ENCODE results near the gene CNTNAP2.

The CNTNAP2 gene

DNA sequence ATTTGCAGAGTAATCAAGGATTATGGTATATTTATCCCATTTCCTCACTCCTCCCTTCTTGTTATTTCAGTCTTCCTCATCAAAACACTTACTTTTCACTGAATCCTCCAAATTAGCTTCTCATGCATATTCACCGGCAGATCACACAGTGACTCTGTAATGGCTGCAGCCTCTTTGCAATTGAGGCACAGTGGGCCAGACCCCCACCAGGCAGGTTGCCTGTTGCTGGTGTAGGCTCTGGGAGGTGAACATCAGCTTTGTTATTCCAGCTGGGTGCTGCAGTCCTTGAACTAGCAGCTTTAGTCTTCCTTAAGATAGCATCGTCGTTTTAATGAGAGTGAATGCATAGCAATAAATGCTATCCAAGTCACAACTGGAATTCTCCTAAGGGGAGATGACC, 449.3 kb downstream of the CNTNAP2 start:
- DNase-seq (ENCODE audit: low read depth in 2 of 2) = no peak

DNA sequence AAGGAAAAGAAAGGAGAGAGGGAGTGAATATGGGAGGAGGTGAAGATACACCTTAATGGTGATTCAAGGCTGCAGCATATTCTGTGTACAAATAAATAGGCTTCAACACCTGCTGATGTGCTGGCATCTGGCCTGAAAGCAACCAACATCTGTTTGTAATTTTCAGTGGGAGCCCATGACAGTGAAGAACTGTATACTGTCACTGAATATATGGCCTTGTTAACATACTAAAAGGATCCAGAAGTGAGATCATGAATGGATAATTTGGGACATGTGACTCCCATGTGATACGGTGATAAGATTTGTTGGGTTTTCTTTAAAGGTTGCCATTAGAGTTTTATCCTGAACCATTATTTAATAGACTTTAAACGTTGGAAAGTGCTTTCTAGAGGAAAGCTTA, 459.3 kb downstream of the CNTNAP2 start:
- DNase-seq (ENCODE audit: low read depth in 2 of 2) = no peak

DNA sequence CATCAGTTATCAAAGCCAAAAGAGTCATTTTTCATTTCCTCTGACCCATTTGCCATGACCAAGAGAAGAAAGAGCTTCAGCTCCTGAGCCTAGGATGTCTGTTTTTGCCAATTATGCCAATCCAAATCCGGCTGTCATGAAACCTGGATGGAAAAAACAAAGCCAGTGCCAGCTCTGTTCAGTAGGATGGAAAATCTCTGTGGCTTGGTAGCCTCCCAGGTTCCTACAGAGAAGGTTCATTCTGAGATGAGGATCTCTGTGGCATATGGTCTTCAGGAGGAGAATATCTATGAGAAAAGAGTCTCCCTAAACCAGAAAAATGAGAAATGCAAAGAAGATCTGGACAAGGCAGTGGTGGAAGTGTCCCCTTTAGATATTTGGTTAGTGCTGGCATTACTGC, 475.4 kb downstream of the CNTNAP2 start:
- no peak for DNase-seq (ENCODE audit: low read depth in 2 of 2)

DNA sequence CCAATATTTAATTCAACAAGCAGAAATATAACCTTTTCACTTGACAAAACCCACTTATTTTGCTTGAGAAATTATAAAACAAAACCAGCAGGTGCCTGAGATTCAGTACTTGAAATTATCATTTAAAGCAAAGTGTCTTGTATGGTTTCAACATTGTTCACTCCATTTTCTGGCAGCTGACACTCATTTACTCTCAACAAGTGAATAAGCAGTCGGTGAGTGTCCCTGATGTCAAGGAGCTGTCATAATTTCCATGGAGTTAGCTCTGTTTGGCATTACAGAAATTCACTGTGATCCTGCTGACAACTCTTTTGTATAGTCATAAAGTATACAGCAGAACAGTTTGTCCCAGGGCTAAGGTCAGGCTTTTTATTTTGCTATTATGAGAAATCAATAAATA, 490.0 kb downstream of the CNTNAP2 start:
- no peak for DNase-seq (ENCODE audit: low read depth in 2 of 2)

DNA sequence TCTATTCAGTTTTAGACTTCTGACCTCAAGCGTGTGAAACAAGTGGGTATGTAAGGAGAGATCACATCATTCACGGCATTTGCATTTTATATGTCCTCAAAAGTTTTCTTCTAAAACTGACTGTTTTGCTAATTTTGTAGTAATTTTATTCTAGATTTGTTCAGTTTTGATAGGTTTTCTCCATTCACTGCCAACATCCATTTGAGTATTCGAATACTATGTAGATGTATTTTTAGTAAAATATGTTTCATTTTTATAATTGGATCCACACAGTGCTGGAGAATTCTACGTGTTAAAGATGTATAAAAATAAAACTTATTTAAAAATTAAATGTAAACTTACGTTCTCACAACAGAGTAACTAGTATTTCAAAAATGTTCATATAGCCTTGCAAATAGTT, 503.0 kb downstream of the CNTNAP2 start:
- DNase-seq (ENCODE audit: low read depth in 2 of 2) = no peak

DNA sequence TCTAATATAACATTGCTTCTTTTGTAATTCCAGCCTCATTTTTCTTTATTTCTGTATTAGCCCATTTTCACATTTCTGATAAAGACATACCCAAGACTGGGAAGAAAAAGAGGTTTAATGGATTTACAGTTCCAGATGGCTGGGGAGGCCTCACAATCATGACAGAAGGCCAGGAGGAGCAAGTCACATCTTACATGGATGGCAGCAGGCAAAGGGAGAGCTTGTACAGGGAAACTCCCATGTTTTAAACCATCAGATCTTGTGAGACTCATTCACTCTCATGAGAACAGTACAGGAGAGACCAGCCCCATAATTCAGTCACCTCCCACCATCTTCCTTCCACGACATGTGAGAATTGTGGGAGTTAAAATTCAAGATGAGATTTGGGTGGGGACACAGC, 510.3 kb downstream of the CNTNAP2 start:
- no peak for DNase-seq (ENCODE audit: low read depth in 2 of 2)

DNA sequence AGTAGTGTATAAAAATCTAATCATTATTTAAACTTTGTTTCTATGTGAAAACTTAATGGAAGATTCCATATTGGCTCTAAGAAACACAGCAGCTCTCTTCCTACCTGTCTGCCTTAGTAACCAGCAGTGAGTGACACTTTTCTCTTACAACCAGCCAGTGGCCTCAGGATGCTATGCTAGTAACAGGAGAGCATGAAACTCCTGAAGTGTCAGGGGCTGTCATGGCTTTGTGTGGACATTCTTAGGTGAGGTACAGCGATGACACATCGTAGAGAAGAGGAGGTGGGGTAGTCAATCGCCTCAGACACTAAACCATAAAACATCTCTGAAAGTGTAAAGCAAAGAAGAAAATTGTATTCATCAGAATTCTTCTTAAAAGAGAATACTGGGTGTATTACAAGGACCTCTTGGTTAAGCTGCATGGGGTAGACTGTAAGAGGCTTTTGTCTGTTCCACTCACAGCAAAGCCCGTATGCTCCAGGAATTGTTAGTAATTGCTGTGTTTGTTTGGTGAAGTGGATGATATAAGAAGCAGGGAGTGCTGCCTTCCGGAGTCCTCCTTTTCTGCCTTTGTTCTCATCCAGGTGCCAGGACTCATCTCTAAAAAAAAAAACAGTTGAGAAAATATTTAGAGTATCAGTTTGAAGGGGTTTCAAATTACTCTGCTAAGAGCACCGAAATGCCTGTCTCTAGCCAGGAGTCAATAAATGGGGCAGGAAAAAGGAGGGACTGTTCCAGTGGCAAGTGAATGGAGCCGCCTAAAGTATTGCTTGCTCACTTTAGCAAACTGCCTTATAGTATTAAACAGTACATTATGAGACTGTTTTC, 518.8 kb downstream of the CNTNAP2 start:
- no peak for DNase-seq (ENCODE audit: low read depth in 2 of 2)

DNA sequence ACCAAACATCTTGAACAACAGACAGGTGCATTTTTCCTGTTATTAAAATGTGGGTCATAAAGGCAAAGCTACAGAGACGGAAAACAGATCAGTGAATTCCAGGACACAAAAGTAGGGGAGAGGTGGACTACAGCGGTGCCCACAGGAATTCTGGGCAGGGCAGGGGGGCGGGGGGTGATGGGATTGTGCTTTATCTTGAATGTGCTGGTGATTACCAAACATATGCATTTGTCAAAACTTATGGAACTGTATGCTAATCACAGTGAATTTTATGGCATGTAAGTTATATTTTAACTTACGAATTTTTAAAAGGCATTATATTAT, 519.4 kb downstream of the CNTNAP2 start:
- no peak for DNase-seq (ENCODE audit: low read depth in 2 of 2)

DNA sequence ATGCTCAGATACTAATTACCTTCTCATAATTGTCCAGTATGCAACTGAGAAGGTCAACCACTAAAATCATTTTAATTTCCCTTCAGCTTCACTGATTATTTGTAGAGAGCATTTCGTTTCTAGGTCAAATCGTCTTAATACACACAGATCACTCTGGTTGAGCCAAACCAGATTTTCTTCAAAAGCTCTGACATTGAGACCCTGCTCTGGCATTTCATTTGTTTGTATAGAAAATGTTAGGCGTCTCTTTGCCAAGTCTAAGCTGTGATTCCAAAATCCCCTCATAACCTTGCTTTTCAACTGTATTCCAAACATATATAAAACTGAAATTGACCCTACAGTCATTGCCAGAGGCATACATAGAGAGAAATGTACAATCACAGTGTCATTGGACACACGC, 520.0 kb downstream of the CNTNAP2 start:
- DNase-seq (ENCODE audit: low read depth in 2 of 2) = no peak

DNA sequence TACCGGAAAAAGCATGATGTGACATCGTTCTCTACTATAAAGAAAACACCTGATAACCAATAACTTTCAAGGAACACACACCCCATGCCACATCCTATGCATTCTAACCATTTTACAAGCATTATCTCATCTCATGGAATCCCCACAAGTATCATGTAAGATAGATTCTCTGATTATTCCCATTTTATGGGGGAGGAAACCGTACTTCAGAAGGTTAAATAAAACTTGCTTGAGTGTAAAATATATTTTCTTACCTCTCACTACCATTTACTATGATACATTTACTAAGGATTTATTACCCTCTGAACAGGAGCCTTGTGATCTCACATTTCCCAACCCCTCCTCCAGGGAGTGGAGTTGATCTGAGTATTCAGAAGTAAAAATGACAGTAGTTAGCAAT, 522.7 kb downstream of the CNTNAP2 start:
- DNase-seq (ENCODE audit: low read depth in 2 of 2) = no peak

DNA sequence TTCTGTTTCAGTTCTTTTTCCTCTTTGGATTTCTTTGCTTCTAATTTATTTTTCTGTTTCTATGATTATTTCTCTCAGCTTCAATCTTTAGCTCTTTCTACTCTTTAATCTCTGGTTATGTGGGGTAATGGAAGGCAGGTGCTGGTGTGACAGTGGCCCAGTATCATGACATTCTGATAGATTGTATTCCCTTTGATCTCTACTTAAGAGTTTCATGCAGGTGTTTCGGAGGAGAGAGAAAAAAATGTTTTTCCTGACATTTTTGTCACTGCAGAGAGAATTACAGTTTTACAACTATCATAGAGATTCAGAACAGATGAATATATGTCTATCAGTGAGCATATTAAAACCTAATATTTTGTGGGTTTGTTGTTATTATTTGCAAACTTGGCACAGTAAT, 524.9 kb downstream of the CNTNAP2 start:
- no peak for DNase-seq (ENCODE audit: low read depth in 2 of 2)

DNA sequence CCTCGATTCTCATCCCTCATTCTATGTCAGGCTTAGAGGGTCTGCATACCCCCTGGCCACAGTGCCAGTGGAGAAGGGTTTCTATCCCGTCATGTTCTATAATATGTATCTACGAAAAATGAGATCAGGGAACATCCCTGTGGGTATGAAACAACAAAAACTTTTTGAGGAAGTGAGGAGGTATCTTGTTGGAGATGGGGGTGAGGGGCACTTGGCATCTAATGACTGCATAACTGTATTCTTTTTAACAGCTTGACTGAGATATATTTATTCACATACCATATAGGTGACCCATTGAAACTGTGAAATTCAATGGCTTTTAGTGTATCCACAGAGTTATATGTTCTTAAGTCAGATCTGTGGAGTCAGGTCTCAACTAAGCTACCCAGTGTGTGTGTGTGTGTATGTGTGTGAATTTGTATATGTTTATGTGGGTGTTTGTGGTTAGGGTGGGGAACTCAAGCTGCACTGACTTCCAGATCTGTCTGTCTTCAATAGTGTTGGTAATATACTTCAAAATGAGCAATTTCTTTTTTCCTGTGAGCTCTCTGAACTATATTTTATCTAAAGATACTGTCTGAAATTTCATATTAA, 528.9 kb downstream of the CNTNAP2 start:
- no peak for DNase-seq (ENCODE audit: low read depth in 2 of 2)

DNA sequence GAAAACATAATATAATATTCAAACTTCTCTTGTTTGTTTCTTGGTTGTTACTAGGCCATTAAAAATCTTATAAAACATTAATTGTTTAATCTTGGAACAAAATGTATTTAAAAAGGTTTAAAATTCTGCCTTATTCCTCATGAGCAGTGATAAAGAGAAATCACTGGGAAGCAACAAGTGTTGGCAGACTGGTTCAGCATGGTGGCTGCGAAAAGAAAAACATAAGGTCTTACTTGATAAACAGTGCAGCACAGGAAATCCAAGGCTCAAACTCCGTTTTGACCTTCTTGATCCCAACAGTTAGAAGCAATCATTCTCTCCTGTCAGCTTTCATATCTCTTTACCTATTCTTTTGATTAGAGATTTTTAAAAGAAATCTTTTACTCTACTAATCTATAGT, 530.8 kb downstream of the CNTNAP2 start:
- no peak for DNase-seq (ENCODE audit: low read depth in 2 of 2)

DNA sequence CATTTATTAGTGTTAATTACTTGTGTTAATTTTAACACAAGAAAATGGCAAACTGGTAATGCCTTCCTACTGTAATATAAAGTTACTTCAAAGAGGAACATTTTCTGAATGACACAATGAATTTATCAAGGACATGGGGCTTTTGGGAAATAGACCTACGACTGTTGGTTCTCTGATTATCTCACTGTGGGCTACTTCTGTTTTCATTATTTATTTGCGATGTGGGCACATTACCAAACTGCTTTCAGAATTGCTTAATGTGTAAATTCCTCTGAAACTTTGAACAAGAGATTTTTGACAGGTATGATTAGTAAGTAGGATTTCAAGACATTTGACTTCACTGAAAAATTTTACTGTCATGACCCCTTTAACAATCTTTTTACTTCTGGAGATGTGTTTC, 535.6 kb downstream of the CNTNAP2 start:
- no peak for DNase-seq (ENCODE audit: low read depth in 2 of 2)

DNA sequence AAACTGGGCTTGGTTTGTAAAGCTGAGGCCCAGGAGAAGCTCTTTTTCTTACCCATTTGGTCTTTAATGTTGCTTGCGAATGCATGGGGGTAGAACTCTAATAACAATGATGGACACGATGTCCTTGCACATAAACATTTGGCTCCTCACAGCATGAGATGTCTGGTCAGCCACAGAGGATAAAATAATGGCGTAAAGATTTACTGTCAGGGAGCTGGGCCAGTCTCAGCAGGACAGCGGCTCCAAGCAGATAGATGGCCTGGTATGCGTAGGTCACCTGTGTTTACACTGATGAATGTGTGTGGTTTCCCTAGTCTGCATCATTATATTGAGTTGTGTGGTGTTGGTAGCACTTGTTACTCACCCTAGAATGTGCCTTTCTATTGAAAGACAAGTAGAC, 537.4 kb downstream of the CNTNAP2 start:
- DNase-seq (ENCODE audit: low read depth in 2 of 2) = no peak

DNA sequence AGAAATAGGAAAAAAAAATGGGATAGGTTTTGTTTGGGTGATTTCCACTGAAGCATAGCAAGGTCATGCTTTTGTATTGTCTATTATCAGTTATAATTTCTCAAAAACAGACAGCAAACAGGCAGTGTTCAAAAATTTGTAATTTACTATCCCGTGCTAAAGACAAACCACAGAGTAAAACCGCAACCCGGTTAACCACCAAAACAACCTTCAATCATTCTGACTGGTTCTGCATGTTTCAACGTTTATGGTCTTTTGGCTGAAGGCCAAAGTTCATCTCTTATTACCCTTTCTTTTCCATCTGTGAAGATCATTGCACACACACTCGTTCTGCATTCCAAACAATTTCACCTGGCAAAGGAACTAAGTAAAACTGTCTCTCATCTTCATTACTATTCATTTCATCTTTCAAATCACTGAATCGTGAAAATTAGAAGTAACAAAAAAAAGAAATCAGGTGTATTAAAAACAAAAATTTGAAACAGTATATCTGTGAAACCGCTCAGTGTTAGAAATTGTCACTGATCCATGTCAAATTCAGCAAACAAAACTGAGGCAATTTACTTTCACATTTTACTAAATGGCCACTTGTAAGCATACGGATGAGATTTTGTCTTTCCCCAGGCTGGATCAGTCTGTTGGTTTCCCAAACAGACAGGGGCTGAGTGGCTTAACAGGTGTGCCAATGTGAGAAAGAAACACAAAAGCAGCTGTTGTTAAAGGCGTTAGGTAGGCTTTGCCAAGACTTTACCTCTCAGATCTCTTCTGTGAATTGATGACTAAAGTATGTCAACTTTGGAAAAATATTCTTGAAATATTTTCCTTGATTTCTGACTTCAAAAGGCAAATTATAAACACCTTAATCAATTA, 539.6 kb downstream of the CNTNAP2 start:
- no peak for DNase-seq (ENCODE audit: low read depth in 2 of 2)

DNA sequence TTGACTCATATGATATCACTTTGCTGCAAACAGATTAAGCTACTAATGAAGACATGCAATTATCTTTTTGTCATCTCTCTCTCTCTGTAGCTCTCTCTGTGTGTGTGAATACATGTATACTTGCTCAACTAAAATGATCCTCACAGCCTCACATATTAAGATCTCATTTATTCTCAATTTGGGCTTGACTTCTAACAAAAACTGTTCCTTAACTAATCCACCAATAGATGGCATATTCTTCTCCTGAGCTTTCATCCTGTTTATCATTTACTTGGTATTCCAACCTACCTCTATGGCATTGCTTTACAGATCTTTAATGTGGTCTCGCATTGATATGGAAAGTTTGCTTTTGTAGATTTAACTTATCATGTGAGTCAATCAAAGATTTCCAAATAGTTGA, 540.4 kb downstream of the CNTNAP2 start:
- DNase-seq (ENCODE audit: low read depth in 2 of 2) = no peak

DNA sequence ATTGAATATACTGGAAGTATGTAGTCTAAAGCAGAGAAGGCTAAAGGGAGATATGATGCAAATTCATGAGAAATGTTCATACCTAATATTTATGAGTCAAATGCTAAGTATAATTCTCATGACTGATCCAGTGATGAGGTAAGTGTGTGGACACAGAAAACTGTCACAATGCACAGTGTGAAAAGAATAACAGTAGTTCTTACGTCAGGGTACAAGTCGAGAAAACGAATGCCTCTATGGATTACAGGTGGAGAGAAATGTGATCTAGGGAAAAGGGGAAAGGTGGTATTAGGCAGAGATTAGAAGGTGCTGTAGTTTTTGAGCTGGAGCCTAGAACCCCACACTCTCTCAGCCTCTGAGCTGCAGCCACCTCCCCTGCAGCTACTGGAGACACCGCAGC, 542.0 kb downstream of the CNTNAP2 start:
- DNase-seq (ENCODE audit: low read depth in 2 of 2) = no peak

DNA sequence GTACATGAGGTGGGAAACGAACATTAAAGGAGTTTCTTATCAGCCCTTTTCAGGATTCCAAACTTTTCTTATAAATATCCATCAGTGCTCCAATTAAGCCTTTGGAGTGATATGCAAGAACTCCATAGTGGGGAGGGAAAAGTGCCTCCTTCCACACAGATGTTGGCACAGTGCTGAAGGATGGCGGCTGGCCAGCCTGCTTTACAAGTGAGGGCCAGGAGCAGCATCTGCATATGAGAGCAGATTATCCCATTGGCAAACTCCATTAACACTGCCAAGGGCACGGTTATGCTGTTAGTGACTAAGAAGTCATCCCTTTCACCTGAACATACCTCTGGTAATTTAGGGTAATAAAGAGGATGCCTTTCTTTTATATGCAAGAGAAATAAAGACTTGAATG, 543.1 kb downstream of the CNTNAP2 start:
- no peak for DNase-seq (ENCODE audit: low read depth in 2 of 2)

DNA sequence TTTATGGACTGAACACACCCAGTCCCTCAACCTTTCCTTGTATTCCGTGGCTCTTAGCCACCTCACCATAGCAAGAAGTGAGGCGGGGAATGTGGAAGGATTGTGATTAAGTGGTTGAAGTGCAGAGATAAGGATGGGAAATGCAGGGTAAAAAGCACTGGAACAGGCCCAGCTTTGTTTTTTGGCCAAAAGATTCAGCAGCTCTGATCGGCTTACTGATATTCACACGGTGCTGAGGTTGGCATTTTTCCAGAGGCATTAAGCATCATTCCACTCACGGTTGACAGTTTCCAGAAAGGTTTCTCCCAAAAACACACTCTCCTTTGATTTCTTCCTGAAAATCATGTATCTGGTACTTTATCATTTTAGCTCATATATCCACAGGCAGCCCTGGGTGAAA, 544.2 kb downstream of the CNTNAP2 start:
- no peak for DNase-seq (ENCODE audit: low read depth in 2 of 2)

DNA sequence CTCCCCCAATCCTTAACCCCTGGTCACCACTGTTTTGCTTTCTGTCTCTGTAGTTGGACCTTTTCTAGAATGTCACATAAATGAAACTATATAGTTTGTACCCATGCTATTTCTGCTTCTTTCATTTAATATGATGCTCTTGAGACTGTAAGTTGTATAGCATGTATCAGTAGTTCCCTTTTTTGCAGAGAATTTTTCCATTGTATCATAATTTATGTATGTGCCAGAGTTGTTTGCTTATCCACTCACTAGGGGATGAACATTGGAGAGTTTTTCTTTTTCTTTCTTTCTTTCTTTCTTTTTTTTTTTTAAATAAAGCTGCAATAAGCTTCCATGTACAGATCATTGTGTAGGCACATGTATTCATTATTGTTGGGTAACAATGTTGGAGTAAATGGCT, 544.8 kb downstream of the CNTNAP2 start:
- DNase-seq (ENCODE audit: low read depth in 2 of 2) = no peak

DNA sequence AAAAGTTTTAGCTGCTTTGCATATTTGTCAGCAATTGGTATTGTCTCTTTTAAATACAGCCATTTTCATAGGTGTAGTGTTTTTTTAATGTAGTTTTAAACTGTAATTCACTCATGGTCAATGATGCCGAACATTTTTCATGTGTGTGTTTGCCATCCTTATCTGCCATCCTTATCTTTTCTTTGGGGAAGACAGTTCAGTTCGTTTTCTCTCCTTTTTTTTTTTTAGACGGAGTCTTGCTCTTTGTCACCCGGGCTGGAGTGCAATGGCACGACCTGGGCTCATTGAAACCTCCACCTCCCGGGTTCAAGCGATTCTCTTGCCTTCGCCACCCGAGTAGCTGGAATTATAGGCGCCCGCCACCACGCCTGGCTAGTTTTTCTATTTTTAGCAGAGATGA, 545.3 kb downstream of the CNTNAP2 start:
- no peak for DNase-seq (ENCODE audit: low read depth in 2 of 2)

DNA sequence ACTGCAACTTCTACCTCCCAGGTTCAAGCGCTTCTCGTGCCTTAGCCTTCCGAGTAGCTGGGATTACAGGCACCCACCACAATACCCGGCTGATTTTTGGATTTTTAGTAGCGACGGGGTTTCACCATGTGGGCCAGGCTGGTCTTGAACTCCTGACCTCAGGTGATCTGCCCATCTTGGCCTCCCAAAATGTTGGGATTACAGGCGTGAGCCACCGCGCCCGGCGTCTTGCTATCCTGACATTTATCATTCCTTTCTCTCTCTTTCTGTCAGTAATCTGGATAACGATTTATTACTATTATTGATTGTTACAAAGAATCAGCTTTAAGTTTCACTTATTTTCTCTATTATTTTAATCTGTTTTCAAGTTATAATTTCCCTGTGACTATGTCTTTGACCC, 548.4 kb downstream of the CNTNAP2 start:
- no peak for DNase-seq (ENCODE audit: low read depth in 2 of 2)

Data from stimulated activated CD4-positive, alpha-beta T cell treated with anti-CD3 and anti-CD28 coated beads, Interleukin-1b, Interleukin-23, amount 100 ng/mL, for 1 hour (primary cell).